Uterus (tissue), 2 donors: Measurements from ENCODE around the gene TAPT1.

Experiments used
- POLR2A ChIP-seq, 2 donors: fragments of 450-650 bp; IDR thresholded peaks; one replicate each; pipeline ENCODE4 v1.6.1; 2016; ENCODE audit warnings: antibody characterized with exemption in 2 of 2, mild to moderate bottlenecking in 1 of 2, moderate library complexity in 1 of 2
- TF ChIP-seq, protein P1 (sequence below), 4 experiments: fragments of 200-600 bp in 2 of 4; fragments of 450-650 bp in 2 of 4; sonication (generic) in 2 of 4; IDR thresholded peaks; one replicate each; pipeline ENCODE4 v1.5.1; 2016 to 2019; ENCODE audit warnings: antibody characterized with exemption in 4 of 4, mild to moderate bottlenecking in 2 of 4, moderate library complexity in 1 of 4

GRCh38 chr4:16196482-16197393, 29.5 kb downstream of the TAPT1 start:
- TF ChIP-seq POLR2A (IDR thresholded peaks at IDR 0.05): no peak
- TF ChIP-seq, protein P1, sequence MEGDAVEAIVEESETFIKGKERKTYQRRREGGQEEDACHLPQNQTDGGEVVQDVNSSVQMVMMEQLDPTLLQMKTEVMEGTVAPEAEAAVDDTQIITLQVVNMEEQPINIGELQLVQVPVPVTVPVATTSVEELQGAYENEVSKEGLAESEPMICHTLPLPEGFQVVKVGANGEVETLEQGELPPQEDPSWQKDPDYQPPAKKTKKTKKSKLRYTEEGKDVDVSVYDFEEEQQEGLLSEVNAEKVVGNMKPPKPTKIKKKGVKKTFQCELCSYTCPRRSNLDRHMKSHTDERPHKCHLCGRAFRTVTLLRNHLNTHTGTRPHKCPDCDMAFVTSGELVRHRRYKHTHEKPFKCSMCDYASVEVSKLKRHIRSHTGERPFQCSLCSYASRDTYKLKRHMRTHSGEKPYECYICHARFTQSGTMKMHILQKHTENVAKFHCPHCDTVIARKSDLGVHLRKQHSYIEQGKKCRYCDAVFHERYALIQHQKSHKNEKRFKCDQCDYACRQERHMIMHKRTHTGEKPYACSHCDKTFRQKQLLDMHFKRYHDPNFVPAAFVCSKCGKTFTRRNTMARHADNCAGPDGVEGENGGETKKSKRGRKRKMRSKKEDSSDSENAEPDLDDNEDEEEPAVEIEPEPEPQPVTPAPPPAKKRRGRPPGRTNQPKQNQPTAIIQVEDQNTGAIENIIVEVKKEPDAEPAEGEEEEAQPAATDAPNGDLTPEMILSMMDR (IDR thresholded peaks at IDR 0.05): peak; percentile 32 to 52 (median 38)
